Occipital lobe (tissue), 3 donors: ENCODE data around the gene SLC2A11. TPM values are rescaled to one million over a fixed set of nuclear protein-coding genes. Genes with fewer than 3 reads are reported as not detected.
"Not testable (repeated sequence)": the region's sequence is repeated elsewhere in the genome, so short reads cannot be mapped to it uniquely, and the experiment has no call there.

ENCODE experiments used
- DNase-seq: peaks from one replicate; lab custom pipeline; 2025; lab: John Stamatoyannopoulos, UW
- small RNA-seq: library from RNA; depleted of rRNA; stranded (forward); fragments of <200 nt; gene quantifications from one replicate; pipeline ENCODE3, GENCODE V24; 2014
- total RNA-seq: library from RNA; depleted of rRNA; stranded (reverse); fragments of >200 nt; gene quantifications from one replicate; pipeline ENCODE4 v1.2.3, GENCODE V29; 2014

SLC2A11 gene
- total RNA-seq, 1 donor from 2014 or later: 8.4 TPM

- not testable (repeated sequence) for DNase-seq
These were observed 49.7 kb downstream of the SLC2A11 start for GRCh38 chr22:23907423-23907822.

GRCh38 chr22:23908587-23909205 lies 51.0 kb downstream of the SLC2A11 start:
- DNase-seq: no peak

GRCh38 chr22:23909296-23909898 lies 51.7 kb downstream of the SLC2A11 start:
- no peak for DNase-seq

- no peak for DNase-seq
These were observed 53.0 kb downstream of the SLC2A11 start for GRCh38 chr22:23910496-23911190.

- no peak for DNase-seq
These were observed 53.8 kb downstream of the SLC2A11 start for GRCh38 chr22:23911318-23911980.

- no peak for DNase-seq
These were observed 54.7 kb downstream of the SLC2A11 start for GRCh38 chr22:23912293-23912903.

GRCh38 chr22:23913306-23913660 lies 55.6 kb downstream of the SLC2A11 start:
- DNase-seq: no peak

GRCh38 chr22:23913661-23914353 lies 56.1 kb downstream of the SLC2A11 start:
- peak; percentile 98 for DNase-seq

- no peak for DNase-seq
These were observed 57.6 kb downstream of the SLC2A11 start for GRCh38 chr22:23915290-23915689.

GRCh38 chr22:23920267-23920611 lies 62.6 kb downstream of the SLC2A11 start:
- DNase-seq: not testable (repeated sequence)

- DNase-seq: not testable (repeated sequence)
These were observed 64.0 kb downstream of the SLC2A11 start for GRCh38 chr22:23921586-23922201.

GRCh38 chr22:23922921-23923320 lies 65.2 kb downstream of the SLC2A11 start:
- no peak for DNase-seq

- no peak for DNase-seq
These were observed 67.4 kb downstream of the SLC2A11 start for GRCh38 chr22:23925020-23925606.

GRCh38 chr22:23926561-23926960 lies 68.9 kb downstream of the SLC2A11 start:
- DNase-seq: no peak

Small RNAs within 50 kb of the gene (small RNA-seq; reads per million reads assigned to genes)
- gene RN7SL268P: not detected

Other genes with a start within 250 kb of the SLC2A11 start
- gene DRICH1, start 225.6 kb upstream of the SLC2A11 start, total RNA-seq: 0.31 TPM
- not detected for gene RGL4, start 166.9 kb upstream of the SLC2A11 start, total RNA-seq
- gene ZNF70, start 106.8 kb upstream of the SLC2A11 start, total RNA-seq: 4.1 TPM
- gene VPREB3, start 103.5 kb upstream of the SLC2A11 start, total RNA-seq: not detected
- not detected for gene C22orf15, start 94.9 kb upstream of the SLC2A11 start, total RNA-seq
- 3.4 TPM for gene CHCHD10, start 89.9 kb upstream of the SLC2A11 start, total RNA-seq
- 14.8 TPM for gene MMP11, start 85.0 kb upstream of the SLC2A11 start, total RNA-seq
- 19.7 TPM for gene SMARCB1, start 70.9 kb upstream of the SLC2A11 start, total RNA-seq
- gene DERL3, start 18.9 kb upstream of the SLC2A11 start, total RNA-seq: 0.62 TPM
- gene MIF, start 36.5 kb downstream of the SLC2A11 start, total RNA-seq: 85.2 TPM
- 4.1 TPM for gene GSTT2B, start 103.3 kb downstream of the SLC2A11 start, total RNA-seq
- 3.1 TPM for gene DDTL, start 109.0 kb downstream of the SLC2A11 start, total RNA-seq
- gene DDT, start 116.6 kb downstream of the SLC2A11 start, total RNA-seq: 68.6 TPM
- gene GSTT2, start 122.3 kb downstream of the SLC2A11 start, total RNA-seq: not detected
- not detected for gene GSTT4, start 147.6 kb downstream of the SLC2A11 start, total RNA-seq
- 39.6 TPM for gene CABIN1, start 153.4 kb downstream of the SLC2A11 start, total RNA-seq